PC-3 (cell line): ENCODE measurements around the gene FOXN3.

Experiments used
- EZH2 ChIP-seq: fragments of 300-600 bp; sonication (generic); IDR thresholded peaks from one replicate; pipeline ENCODE4 v1.6.1; 2017; ENCODE audit warnings: antibody characterized with exemption, mild to moderate bottlenecking, low read length; ENCODE audit not compliant: unreplicated experiment
- EZH2phosphoT487 ChIP-seq: fragments of 300-600 bp; sonication (generic); IDR thresholded peaks from 2 replicates; pipeline ENCODE4 v1.6.1; 2018; ENCODE audit warnings: mild to moderate bottlenecking, antibody characterized with exemption, low read length, borderline replicate concordance
- TF ChIP-seq, protein P1 (sequence below): fragments of 300-600 bp; sonication (generic); conservative IDR thresholded peaks from 2 replicates; pipeline ENCODE4 v1.5.1; 2017; ENCODE audit warnings: antibody characterized with exemption, low read depth, mild to moderate bottlenecking, low read length

DNA sequence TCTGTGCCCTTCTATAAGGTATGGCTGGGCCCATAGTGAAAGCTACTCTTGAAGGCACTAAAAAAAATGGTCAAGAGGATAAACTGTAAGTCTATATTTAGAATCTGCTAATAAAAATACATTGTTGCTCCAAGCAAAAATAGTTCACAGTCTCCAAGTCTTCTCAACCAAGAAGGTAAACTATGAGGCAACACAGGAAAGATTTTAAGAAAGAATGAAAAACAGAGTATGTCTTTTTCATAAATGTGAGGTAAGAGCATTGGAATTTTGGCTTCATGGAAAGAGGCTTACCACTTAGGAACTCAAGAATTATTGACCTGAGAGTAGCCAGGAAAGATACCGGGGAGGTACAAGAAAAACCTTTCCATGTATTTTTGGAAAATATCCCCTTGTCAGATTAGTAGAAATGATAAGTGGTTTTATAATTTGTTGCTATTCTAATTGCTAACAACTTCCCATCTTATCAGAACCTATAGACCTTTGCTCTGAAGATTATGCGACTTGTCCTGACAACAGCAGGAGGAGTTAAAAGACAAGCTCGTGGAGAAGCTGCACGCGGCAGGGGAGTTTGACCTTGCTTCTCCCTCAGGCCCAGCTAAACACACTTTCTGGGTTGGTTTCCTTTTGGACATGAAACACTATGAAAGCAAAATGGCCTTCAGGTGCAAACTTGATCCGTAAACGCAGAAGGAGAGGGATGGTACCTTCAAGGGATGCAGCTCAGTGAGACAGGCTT is 238.1 kb downstream of the FOXN3 start:
- TF ChIP-seq, protein P1, sequence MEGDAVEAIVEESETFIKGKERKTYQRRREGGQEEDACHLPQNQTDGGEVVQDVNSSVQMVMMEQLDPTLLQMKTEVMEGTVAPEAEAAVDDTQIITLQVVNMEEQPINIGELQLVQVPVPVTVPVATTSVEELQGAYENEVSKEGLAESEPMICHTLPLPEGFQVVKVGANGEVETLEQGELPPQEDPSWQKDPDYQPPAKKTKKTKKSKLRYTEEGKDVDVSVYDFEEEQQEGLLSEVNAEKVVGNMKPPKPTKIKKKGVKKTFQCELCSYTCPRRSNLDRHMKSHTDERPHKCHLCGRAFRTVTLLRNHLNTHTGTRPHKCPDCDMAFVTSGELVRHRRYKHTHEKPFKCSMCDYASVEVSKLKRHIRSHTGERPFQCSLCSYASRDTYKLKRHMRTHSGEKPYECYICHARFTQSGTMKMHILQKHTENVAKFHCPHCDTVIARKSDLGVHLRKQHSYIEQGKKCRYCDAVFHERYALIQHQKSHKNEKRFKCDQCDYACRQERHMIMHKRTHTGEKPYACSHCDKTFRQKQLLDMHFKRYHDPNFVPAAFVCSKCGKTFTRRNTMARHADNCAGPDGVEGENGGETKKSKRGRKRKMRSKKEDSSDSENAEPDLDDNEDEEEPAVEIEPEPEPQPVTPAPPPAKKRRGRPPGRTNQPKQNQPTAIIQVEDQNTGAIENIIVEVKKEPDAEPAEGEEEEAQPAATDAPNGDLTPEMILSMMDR: no peak
- TF ChIP-seq EZH2phosphoT487: no peak
- TF ChIP-seq EZH2: no peak
